Left hindlimb (tissue), 1 donor: ENCODE data around the gene GRAMD4.

Experiments used
- DNase-seq: peaks from one replicate; pipeline ENCODE4 v3.0.0-alpha.2; 2018

Gene GRAMD4

GRCh38 chr22:46583571-46583970 is 36.6 kb upstream of the GRAMD4 start:
- no peak for DNase-seq

- DNase-seq: no peak
Observed at GRCh38 chr22:46584081-46584921, 35.9 kb upstream of the GRAMD4 start.

DNA sequence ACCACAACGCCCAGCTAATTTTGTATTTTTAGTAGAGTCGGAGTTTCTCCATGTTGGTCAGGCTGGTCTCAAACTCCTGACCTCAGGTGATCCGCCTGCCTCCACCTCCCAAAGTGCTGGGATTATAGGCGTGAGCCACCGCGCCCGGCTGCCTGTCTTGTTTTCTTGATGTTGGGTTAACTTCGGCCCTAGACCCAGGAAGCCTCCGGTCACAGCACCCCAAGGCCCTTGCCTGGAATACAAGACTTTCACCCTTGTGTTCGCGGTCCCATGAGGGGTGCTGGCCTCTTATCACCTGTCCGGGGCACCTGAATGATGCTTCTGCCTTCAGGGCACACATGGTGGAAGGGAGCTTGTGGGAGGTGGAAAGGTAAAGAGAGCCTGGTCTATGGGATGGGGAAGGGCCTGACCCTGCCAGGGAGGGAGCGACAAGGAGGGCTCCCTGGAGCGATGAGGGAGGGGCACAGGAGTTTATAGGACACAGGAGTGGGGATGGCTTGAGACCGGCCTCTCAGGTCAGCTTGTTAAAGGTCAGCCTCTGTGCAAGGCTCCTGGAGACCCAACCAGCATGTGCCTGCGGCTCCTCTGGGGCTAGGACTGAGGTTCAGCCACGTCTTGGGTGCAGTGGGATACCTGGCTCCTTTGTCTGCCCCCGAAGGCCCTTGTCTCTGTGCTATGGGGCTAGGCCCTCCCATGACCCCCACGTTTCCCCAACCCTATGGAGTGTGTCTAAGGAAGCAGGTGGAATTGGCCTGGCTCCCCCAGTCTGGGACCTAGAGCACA is 34.7 kb upstream of the GRAMD4 start:
- no peak for DNase-seq

DNA sequence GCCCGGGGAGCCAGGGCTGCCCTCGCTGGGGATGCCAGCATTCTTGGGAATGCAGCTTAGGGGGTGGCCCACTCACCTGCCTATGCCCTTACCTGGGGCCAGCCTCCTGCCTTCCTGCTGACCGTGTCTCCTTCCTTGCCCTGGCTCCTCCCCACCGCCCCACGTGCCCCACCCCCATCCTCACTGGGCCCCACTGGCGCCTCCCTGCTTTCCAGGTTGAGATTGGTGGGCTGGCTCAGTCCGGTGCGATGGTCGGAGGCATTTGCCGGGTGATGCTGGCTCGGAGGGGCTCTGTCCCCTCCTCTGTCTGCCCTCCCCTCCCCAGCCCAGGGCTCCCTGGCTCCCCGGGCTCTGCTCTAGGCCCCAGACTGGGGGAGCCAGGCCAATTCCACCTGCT is 34.1 kb upstream of the GRAMD4 start:
- no peak for DNase-seq

GRCh38 chr22:46586531-46587011 is 33.6 kb upstream of the GRAMD4 start:
- DNase-seq: no peak

GRCh38 chr22:46587061-46587460 is 33.1 kb upstream of the GRAMD4 start:
- no peak for DNase-seq

GRCh38 chr22:46587492-46588278 is 32.5 kb upstream of the GRAMD4 start:
- DNase-seq: no peak

GRCh38 chr22:46588279-46589140 is 31.7 kb upstream of the GRAMD4 start:
- no peak for DNase-seq

DNA sequence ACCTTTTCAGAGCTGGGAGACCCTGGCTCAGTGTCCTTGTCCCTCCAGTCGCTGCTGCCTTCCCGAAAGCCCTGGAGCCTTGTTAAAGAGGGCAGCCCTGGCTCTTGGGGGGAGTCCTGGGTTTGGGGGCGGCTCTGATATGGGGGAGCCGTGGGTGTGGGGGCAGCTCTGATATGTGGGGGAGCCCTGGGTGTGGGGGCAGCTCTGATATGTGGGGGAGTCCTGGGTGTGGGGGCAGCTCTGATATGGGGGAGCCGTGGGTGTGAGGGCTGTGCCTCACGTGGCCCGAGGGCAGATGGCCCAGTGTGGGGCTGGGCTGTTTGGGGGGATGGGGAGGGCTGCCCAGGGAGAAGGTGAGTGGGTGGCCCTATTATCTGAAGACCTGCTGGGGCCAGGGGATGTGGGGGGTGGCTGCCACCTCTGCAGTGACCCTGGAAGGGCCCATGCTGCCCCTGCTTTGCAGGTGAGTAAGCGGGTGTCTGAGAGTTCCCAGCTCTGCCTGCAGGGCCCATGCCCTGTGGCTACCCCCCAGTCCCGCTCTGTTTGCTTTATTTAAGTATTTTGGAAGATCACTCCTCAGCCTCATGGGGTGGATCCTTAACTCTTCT is 30.9 kb upstream of the GRAMD4 start:
- no peak for DNase-seq

DNA sequence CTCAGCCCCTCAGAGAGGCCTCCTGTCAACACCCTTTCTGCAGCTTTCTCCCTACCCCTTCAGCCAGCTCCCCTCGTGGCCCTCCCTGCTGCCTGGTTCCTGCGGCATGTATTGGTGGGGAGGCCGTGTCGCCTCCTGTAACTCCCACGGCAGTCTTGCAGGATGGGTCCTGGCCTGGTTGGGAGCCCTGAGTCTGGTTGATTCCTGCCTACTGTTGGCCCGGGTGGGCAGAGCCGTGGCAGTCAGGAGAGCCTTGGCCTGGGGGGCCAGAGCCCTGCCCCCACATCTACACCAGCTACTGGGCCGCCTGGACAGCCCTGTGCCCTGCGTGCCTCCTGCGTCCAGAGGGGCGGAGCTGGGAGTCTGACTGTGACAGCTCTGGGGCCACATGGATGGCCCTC is 30.3 kb upstream of the GRAMD4 start:
- no peak for DNase-seq

DNA sequence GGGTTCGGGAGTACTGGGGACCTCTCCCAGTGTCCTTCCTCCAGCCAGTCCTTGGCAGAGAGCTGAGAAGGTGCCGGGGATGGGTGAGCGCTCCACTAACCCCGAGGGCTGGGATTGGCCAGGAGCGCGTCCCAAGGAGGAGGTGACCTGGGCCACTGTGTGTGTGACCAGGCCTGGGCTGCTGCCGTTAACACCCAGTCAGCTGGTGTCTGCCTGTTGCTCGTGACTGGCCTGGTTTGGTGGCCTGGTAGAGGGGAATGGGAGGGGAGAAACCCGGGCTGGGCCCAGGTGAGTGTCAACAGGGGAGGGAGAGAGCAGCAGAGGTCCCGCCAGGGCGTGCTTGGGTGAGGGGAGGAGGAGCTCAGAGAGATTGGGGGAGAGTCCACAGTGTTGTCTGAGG is 29.9 kb upstream of the GRAMD4 start:
- peak; percentile 20 for DNase-seq

GRCh38 chr22:46591930-46592329 is 28.3 kb upstream of the GRAMD4 start:
- DNase-seq: no peak

DNA sequence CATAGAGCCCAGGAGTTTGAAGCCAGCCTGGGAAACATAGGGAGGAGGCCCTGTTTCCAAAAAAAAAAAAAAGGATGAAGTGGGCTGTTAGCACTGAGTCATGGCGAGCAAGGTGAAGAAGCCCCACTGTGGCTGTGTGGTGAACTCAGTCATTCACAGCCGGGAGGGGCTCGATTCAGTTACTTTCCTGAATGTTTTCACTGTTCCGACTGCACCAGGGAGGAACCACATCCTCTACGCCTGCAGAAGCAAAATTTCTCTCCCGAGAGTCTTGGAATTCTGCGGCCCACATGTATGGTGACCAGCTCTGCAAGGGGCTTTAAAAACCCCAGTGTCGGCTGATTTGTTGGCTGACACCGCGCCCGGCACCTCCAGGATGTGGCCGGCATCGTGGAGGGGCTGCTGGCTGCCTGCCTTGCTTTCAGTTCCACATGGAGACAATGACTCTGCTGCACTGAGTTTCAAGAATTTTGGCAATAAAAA is 27.8 kb upstream of the GRAMD4 start:
- DNase-seq: peak; percentile 81

DNA sequence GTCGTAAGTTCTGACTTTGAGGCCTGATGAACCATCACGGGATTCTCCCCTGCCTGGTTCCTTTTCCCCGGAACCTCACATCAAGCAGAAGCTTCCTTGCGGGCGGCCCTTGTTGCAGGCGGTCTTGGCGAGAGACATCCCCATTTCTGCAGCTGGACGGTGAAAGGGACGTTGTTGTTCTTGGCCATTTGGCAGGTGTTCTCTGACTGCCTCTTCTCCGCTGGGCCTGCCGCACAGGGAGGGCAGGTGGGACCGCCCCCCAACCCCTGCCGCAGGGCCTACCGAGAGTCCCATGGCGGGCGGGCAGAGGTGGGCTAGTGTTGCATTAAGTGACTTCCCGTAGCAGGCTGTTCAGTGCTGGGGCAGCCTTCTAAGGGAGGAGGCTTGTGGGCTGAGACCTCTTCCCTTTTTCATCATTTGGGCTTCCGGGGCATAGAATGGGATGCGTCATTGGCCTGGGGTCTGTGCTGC is 26.9 kb upstream of the GRAMD4 start:
- no peak for DNase-seq

GRCh38 chr22:46593996-46594946 is 25.9 kb upstream of the GRAMD4 start:
- no peak for DNase-seq

GRCh38 chr22:46594947-46595298 is 25.3 kb upstream of the GRAMD4 start:
- DNase-seq: no peak

DNA sequence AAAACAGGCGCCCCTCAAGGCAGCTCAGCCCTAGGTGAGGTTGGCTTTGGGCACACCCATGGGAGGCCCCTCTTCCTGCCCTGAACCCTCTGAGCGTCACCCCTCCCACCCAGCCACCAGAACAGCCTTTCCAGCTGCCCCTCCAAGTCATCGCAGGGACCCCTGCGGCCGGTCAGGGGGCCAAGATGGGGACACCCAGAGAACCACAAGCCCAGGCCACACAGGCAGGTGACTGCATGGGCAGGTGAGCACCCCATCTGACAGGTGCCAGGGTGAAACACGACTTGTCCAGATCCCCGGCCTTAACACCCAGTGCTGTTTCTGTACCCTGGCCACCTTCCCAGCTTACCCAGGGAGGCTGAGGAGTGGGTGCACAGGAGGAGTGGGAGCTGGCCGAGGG is 24.6 kb upstream of the GRAMD4 start:
- no peak for DNase-seq

GRCh38 chr22:46596032-46596441 is 24.1 kb upstream of the GRAMD4 start:
- DNase-seq: no peak

GRCh38 chr22:46596819-46597218 is 23.4 kb upstream of the GRAMD4 start:
- DNase-seq: no peak

DNA sequence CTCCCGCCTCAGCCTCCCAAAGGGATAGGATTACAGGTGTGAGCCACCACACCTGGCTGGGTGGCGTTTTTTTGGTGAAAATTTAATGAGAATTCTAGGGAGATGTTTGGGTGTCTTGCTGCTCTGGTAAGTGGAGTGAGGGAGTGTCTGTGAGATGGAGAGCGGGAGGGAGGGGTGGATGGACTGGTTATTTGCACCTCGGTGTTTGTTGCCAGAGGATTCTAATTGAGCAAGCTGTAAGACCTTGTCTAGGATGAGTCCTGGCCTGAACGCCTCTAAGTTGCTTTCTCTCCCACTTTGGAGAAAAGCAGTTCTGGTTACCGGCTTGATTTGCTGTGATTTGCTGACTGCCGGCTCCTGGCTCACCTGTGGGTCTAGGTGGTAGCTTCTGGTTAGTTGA is 22.0 kb upstream of the GRAMD4 start:
- DNase-seq: no peak
